Transverse colon (tissue), 4 donors: Measurements from ENCODE around the gene E2F4. TPM values are rescaled to one million over a fixed set of nuclear protein-coding genes. Genes with fewer than 3 reads are reported as not detected.

Experiments used
- DNase-seq: peaks from one replicate; pipeline ENCODE4 v3.0.0-alpha.2; 2019
- H3K27ac ChIP-seq, 4 donors: fragments of 200-600 bp; sonication (generic); 2 replicates each; pipeline ENCODE4 v1.5.1; 2016 to 2018; ENCODE audit warnings: inconsistent platforms in 4 of 4
- H3K27me3 ChIP-seq: fragments of 200-600 bp; sonication (generic); 2 replicates; pipeline ENCODE4 v1.5.1; 2017; ENCODE audit warnings: inconsistent platforms
- H3K36me3 ChIP-seq, 4 donors: fragments of 200-600 bp; sonication (generic); 2 replicates each; pipeline ENCODE4 v1.5.1; 2017 to 2019; ENCODE audit warnings: inconsistent platforms in 4 of 4
- H3K4me1 ChIP-seq, 4 donors: fragments of 200-600 bp; sonication (generic); 2 replicates each; pipeline ENCODE4 v1.5.1; 2017 to 2020; ENCODE audit warnings: inconsistent platforms in 4 of 4
- H3K4me3 ChIP-seq, 4 donors: fragments of 200-600 bp; sonication (generic); 1 replicate in 1 of 4; 2 replicates in 3 of 4; pipeline versions ENCODE4 v1.5.1 to v1.6.1; 2017 to 2019; ENCODE audit warnings: inconsistent platforms in 4 of 4
- H3K9me3 ChIP-seq, 2 donors: fragments of 200-600 bp; sonication (generic); 2 replicates each; pipeline ENCODE4 v1.5.1; 2017 to 2019; ENCODE audit warnings: inconsistent platforms in 2 of 2
- CTCF ChIP-seq, 5 experiments: fragments of 200-600 bp in 3 of 5; fragments of 450-650 bp in 2 of 5; sonication (generic) in 3 of 5; IDR thresholded peaks; 1 replicate in 2 of 5; 2 replicates in 3 of 5; pipeline ENCODE4 v1.5.1; 2016 to 2017; ENCODE audit warnings: antibody characterized with exemption in 5 of 5, inconsistent platforms in 3 of 5, mild to moderate bottlenecking in 2 of 5, moderate library complexity in 1 of 5
- EP300 ChIP-seq: sonication (generic); formaldehyde crosslinking; IDR thresholded peaks from one replicate; pipeline ENCODE4 v1.6.1; 2017; ENCODE audit warnings: antibody characterized with exemption, low read depth
- POLR2A ChIP-seq: fragments of 450-650 bp; IDR thresholded peaks from one replicate; pipeline ENCODE4 v1.6.1; 2016; ENCODE audit warnings: antibody characterized with exemption, mild to moderate bottlenecking, moderate library complexity
- POLR2AphosphoS5 ChIP-seq, 3 donors: sonication (generic); formaldehyde crosslinking; IDR thresholded peaks; one replicate each; pipeline ENCODE4 v1.6.1; 2016; ENCODE audit warnings: antibody characterized with exemption in 3 of 3
- WGBS, 2 donors: methylation state at CpG; one replicate each; pipeline ENCODE4 v1.1.5; 2018; ENCODE audit warnings: low coverage in 1 of 2; 5-methylcytosine and 5-hydroxymethylcytosine counted together
- in situ Hi-C, 4 donors: fragments of 200-750 bp; cut with MboI; loops; one replicate each; pipeline versions ENCODE4 v1.15.0 to v1.15.1; 2017; ENCODE audit warnings: low sequenced_read_pairs in 3 of 4, low pct_ligation_motif_present in 1 of 4, low pct_unique_long_range_greater_than_20kb in 1 of 4
- intact Hi-C: fragments of 100-400 bp; cut with DNase I; formaldehyde crosslinking; loops from one replicate; pipeline ENCODE4 v1.15.1; 2023; ENCODE audit warnings: low total_unique reads
- total RNA-seq, 4 donors: library from RNA; depleted of rRNA; stranded (reverse); fragments of >200 nt; gene quantifications; one replicate each; pipeline ENCODE4 v1.1.0, GENCODE V29; 2016

E2F4 gene
- total RNA-seq, 4 donors from 2014 or later = 97.5 to 224 (median 159) TPM

GRCh38 chr16:67182288-67182687, 9.7 kb upstream of the E2F4 start:
- Histone ChIP-seq H3K27me3 (no peaks in the 10 kb centered on the region), H3K4me1 (peaks cover 25 to 48% (median 38%) of the 10 kb centered on the region in 4 donors), H3K36me3 (no peaks in the 10 kb centered on the region), H3K9me3 (no peaks in the 10 kb centered on the region), H3K4me3 (no peak overlapping the region), H3K27ac (peak overlapping the region in 2 of 4 donors; percentile 94 to 96)
- intact Hi-C loops = no loop called here
- TF ChIP-seq POLR2A (no peak), CTCF (IDR thresholded peaks at IDR 0.05) (no peak)
- WGBS, 2 donors = 72 to 90% methylated on average over 2 of the region's 2 CpGs
- in situ Hi-C loops = no loop called here
- no peak for DNase-seq

DNA sequence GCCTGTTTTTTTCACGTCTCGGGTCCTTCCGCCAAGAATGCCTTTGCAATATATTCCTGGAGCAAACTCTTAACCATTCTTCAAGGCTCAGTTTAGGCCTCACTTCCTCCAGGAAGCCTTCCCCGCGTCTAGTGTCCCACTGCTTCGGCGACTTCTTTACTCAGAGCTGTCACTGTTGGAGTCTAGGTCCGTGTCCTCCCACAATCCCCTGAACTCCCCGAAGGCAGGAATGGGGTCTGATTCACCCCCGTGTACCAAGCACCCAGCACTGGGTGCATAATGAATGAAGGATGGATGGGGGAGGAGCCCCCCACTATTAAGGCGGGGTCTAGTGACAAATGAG, 8.7 kb upstream of the E2F4 start:
- in situ Hi-C loops = no loop called here
- Histone ChIP-seq H3K4me1 (peaks cover 18 to 42% (median 31%) of the 10 kb centered on the region in 4 donors), H3K9me3 (no peaks in the 10 kb centered on the region)

DNA sequence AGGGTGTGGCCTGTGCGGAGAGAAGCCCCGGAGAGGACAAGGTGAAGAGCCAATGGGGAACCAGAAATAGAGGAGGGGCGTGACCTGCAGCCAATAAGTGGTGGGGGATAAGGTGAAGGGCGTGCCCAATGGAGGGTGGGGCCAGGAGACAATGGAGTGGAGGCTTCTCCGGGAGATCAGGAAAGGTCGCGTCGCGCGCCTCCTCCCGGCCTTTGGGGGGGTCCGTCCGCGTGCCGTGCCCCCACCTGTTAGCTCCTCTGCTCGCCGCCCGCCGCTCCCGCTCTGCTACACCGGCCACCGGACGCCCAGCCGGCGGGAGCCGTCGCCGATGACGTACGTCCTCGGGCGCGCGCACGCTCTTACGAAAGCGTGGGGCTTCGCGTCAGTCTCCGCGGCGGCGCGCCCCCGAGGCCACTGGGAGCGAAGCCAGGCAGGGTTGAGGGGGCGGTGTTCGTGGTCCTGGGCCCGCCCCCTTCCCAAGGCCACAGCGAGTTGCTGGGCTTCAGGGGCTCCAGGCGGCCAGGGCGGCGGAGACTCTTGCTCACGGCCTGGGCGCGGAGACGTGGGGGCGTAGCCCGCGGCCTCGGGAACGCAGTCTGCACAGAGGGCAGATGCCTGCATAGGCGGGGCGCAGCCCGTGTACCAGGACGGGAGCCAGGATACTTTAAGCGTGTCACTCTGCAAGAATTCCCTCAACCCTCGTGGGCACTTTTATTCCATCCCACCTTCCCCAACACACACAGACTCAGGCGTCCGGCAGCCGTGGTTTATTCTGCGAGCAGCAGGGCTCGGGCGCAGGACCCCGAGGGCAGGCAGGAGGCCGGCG, 8.1 kb upstream of the E2F4 start, which contains the start of gene MATCAP1:
Gene MATCAP1, minus strand, starts transcription at position 337 of the 826 bp plus-strand sequence. CDS start 3,353 bp downstream, outside the sequence.
- 0% methylated on average over 58 of the region's 77 CpGs; no CpG with 5 or more reads in 1 of the 2 donors for WGBS, 2 donors
- no peaks in the 10 kb centered on the region for H3K9me3 ChIP-seq
- peaks cover 13 to 36% (median 25%) of the 10 kb centered on the region in 4 donors for H3K4me1 ChIP-seq
- H3K4me3 ChIP-seq = peak within 1 kb of the TSS; percentile 52 to 77 (median 70)
- intact Hi-C loops (loop anchor here (2.0 kb wide), 1 partner anchor 25 kb away; the partner anchor contains the start of genes FBXL8 and TRADD), in situ Hi-C loops (no loop called here)
- H3K27ac ChIP-seq = peak within 1 kb of the TSS; percentile 93 to 96 (median 94)
- TF ChIP-seq EP300 (peak; percentile 53), POLR2A (peak; percentile 77), CTCF (IDR thresholded peaks at IDR 0.05) (peak in 1 of 5 experiments; percentile 5), POLR2AphosphoS5 (IDR thresholded peaks at IDR 0.05) (peak; percentile 57 to 81 (median 58))
- H3K36me3 ChIP-seq = no peaks in the 10 kb centered on the region
- DNase-seq = peak; percentile 95
- no peaks in the 10 kb centered on the region for H3K27me3 ChIP-seq

More for the DNA sequence above, 8.7 kb upstream of the E2F4 start:
- DNase-seq = no peak
- TF ChIP-seq POLR2AphosphoS5 (IDR thresholded peaks at IDR 0.05) (peak in 1 of 3 donors; percentile 3), POLR2A (no peak)
- intact Hi-C loops = no loop called here
- Histone ChIP-seq H3K27ac (peak overlapping the region; percentile 93 to 96 (median 94)), H3K4me3 (peak overlapping the region in 3 of 4 donors; percentile 52 to 77 (median 64)), H3K36me3 (no peaks in the 10 kb centered on the region), H3K27me3 (no peaks in the 10 kb centered on the region)
- 3 to 21% methylated on average over 3 to 11 of the region's 11 CpGs for WGBS, 2 donors

DNA sequence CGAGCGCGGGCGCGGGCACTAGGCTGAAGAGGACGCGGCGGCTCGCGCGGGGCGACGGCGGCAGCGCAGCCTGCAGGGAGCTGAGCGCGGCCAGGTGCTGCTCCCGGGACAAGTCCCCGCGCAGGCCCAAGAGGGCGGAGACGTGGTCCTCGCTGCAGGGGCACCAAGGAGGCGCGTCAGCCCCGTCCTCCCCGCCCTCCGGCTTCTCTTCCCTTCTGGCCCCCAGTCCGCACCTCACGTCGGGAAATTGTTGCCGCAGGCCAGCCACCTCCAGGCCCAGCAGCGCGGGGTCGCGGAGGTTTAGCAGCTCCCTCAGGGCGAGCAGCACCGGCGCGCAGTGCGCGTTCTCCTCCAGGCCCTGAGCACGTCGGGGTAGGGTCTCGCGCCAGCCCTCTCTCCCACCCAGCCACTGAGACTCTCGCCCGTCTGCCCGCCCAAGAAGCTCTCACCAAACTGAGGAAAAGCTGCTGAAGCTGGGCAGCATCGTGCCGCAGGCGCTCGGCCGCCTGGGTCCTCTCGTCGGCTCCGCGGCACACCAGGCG, 7.4 kb upstream of the E2F4 start:
- H3K9me3 ChIP-seq = no peaks in the 10 kb centered on the region

More for the DNA sequence above, 7.4 kb upstream of the E2F4 start:
- H3K27me3 ChIP-seq = no peaks in the 10 kb centered on the region
- in situ Hi-C loops (no loop called here), intact Hi-C loops (loop anchor here (2.0 kb wide), 1 partner anchor 26 kb away; the partner anchor contains the start of genes FBXL8 and TRADD)
- H3K27ac ChIP-seq = peak overlapping the region; percentile 93 to 96 (median 94)
- H3K36me3 ChIP-seq = no peaks in the 10 kb centered on the region
- H3K4me1 ChIP-seq = peaks cover 12 to 32% (median 23%) of the 10 kb centered on the region in 4 donors
- peak overlapping the region; percentile 52 to 77 (median 70) for H3K4me3 ChIP-seq
- TF ChIP-seq EP300 = no peak
- DNase-seq = no peak
- WGBS, 2 donors = 9 to 20% methylated on average over 1 to 31 of the region's 59 CpGs
